Measurements from ENCODE around the gene KCNH4. TPM values are rescaled to one million over a fixed set of nuclear protein-coding genes. Genes with fewer than 3 reads are reported as not detected.
A peak's percentile ranks its signal among the peaks of the same experiment; 100 is the strongest.

Gene KCNH4
- total and polyA plus RNA-seq, 4 donors, result 0.30 to 2.1 (median 0.78) TPM

DNA sequence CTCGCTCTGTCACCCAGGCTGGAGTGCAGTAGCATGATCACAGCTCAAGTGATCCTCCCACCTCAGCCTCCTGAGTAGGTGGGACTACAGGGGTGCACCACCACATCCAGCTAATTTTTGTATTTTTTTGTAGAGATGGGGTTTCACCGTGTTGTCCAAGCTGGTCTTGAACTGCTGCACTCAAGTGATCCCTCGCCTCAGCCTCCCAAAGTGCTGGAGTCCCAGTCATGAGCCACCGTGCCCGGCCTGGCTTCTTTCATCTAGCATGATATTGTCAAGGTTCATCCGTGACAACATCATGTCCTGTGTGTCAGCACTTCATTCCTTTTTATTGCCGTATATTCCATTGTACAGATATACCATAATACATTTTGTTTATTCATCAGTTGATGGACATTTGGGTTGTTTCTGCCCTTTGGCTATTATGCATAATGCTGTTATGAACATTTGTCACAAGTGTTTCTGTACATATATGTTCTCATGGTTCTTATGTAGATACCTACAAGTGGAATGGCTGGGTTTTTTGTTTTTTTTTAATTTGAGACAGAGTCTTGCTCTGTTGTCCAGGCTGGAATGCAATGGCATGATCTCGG, 16.7 kb upstream of the KCNH4 start:
- H3K9me3 ChIP-seq (ENCODE audit: control insufficient read depth, insufficient read depth, low read length), result no peaks in the 10 kb centered on the region
- H3K4me1 ChIP-seq (ENCODE audit: control insufficient read depth, insufficient read depth, low read length), result peaks cover 35% of the 10 kb centered on the region
- peaks cover 20% of the 10 kb centered on the region for H3K36me3 ChIP-seq (ENCODE audit: control insufficient read depth, insufficient read depth, low read length)
- no peaks in the 10 kb centered on the region for H3K27me3 ChIP-seq (ENCODE audit: control insufficient read depth, insufficient read depth, low read length)
- WGBS (ENCODE audit: insufficient coverage), result 97% methylated on average over 5 of the region's 8 CpGs
- no peak for DNase-seq (ENCODE audit: low read depth in 4 of 6, low spot score in 6 of 6)
- H3K27ac ChIP-seq (ENCODE audit: low read depth, low read length), result no peak overlapping the region
- H3K4me3 ChIP-seq (ENCODE audit: low read depth, low read length), result no peak overlapping the region

DNA sequence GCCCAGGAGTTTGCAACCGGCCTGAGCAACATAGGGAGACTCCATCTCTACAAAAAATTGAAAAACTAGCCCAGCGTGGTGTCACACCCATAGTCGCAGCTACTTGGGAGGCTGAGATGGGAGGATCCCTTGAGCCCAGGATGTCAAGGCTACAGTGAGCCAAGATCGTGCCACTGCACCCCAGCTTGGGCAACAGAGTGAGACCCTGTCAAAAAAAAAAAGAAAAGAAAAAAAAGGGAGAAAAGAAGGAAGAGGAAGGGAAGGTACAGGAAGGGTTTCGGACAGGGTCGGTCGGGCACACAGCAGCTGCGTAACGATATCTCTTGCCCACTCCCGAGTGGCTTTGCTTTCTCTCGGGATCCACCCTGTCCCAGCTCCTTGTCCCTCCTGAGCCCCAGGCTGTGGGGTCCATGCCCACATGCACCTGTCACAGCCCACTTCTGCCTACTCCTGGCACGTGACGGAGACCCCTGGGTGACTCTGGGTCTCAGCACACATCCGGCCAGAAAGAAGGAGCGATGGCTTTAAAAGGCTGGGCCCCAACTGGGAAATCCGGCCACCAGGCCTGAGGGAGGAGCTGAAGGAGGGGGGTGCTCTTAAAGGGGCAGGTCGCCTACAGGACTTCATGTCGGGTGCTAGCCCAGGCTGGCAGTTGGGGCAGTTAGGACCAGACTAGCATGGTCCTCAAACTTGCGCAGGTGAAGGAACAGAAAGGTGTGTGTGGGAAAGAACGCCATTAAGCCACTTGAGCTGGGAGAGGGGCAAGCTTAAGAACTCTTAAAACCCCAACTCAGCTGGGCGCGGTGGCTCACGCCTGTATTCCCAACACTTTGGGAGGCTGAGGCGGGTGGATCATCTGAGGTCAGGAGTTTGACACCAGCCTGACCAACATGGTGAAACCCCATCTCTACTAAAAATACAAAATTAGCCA, 13.3 kb upstream of the KCNH4 start, which contains the start of gene GHDC:
GHDC (minus strand) TSS at position 526 of the 931 bp plus-strand sequence. CDS start 913 bp downstream, outside the sequence.
- WGBS (ENCODE audit: insufficient coverage), result 19% methylated on average over 18 of the region's 24 CpGs

DNA sequence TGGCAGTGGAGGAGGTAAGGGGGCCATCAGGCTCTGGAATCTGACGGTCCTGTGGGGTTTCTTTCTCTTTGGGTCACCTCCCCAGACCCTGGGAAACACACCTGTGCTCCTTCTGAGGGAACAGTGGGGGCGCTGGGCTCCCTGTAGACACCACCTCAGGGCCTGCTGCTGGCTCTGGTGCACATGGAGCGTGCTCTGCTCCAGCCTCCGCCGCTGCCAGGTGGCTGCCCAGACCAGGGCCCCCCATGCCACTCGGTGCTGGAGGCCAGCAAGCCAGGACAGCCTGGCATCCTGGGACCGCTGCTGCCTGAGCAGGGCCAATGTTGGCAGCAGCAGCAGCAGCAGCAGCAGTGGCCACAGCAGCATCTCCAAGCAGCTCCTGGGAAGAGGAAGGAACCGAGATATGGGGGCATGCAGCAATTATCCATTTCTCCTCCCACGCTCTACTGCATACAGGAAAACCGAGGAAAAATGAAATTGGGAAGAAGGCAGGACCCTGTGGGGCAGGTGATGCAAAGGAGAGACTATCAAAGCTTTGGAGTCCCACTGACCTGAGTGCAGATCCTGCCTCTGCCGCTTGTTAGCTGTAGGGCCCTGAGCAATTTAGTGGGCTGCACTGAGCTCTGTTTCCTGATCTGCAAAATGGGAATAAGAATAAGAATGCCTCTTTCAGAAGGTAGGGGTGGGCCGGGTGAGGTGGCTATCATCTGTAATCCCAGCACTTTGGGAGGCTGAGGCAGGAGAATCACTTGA, 12.4 kb upstream of the KCNH4 start:
- peaks cover 22% of the 10 kb centered on the region for H3K36me3 ChIP-seq (ENCODE audit: control insufficient read depth, insufficient read depth, low read length)
- no peaks in the 10 kb centered on the region for H3K9me3 ChIP-seq (ENCODE audit: control insufficient read depth, insufficient read depth, low read length)
- no peak for DNase-seq (ENCODE audit: low read depth in 4 of 6, low spot score in 6 of 6)
- H3K27me3 ChIP-seq (ENCODE audit: control insufficient read depth, insufficient read depth, low read length), result no peaks in the 10 kb centered on the region
- peaks cover 20% of the 10 kb centered on the region for H3K4me1 ChIP-seq (ENCODE audit: control insufficient read depth, insufficient read depth, low read length)
- H3K4me3 ChIP-seq (ENCODE audit: low read depth, low read length), result no peak overlapping the region
- no peak overlapping the region for H3K27ac ChIP-seq (ENCODE audit: low read depth, low read length)
- WGBS (ENCODE audit: insufficient coverage), result 89% methylated on average over 10 of the region's 12 CpGs

More for the DNA sequence above, 13.3 kb upstream of the KCNH4 start, which contains the start of gene GHDC:
- H3K36me3 ChIP-seq (ENCODE audit: control insufficient read depth, insufficient read depth, low read length), result peaks cover 22% of the 10 kb centered on the region
- H3K4me1 ChIP-seq (ENCODE audit: control insufficient read depth, insufficient read depth, low read length), result peaks cover 20% of the 10 kb centered on the region
- no peaks in the 10 kb centered on the region for H3K9me3 ChIP-seq (ENCODE audit: control insufficient read depth, insufficient read depth, low read length)
- H3K4me3 ChIP-seq (ENCODE audit: low read depth, low read length), result peak within 1 kb of the TSS; percentile 76
- H3K27ac ChIP-seq (ENCODE audit: low read depth, low read length), result no peak within 1 kb of the TSS
- no peaks in the 10 kb centered on the region for H3K27me3 ChIP-seq (ENCODE audit: control insufficient read depth, insufficient read depth, low read length)
- DNase-seq (ENCODE audit: low read depth in 4 of 6, low spot score in 6 of 6), result peak in 5 of 6 donors; percentile 75 to 96 (median 81)

DNA sequence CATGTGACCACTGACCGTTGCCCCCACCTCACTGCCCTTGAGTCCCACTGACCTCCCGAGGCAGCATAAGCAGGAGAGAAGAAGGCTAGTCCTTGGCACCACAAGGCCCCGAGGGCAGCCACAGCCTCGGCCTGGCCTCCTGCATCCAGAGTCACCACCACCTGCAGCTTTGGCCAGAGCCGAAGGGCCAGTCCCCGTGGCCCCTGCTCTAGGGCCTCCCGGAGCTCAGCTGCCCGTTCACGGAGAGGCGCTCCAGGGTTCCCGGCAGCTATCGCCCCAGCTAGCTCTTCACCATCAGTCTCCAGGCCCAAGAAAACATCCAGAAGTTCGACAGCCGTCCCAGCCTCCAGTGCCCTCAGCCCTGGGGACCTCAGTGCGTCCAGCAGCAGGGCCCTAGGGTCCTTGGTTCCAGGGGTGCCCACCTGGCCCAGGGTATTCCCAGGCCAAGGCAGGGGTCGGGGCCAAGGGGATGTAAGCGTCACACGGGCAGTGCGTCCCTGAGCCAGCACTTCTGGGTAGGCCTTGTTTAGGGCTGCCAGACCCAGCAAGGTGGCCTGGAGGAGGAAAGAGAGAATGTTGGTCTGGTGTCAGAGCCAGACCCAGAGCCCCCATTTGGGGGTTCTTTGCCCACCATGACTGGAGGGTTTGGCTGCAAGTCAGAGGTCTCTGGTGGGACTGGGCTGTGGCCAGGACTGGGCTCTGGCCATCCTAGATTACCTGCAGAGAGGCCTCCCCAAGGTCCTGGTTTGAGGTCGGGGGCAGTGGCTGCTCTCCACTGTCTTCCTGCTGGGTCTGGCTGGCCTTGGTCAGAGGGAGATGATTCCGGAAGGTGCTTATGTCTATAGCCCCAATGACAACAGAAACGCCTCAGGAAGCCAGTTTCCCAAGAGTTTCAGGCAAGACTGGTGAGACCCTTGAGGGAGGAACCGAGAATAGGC, 11.5 kb upstream of the KCNH4 start:
- Histone ChIP-seq H3K27ac (ENCODE audit: low read depth, low read length) (no peak overlapping the region), H3K9me3 (ENCODE audit: control insufficient read depth, insufficient read depth, low read length) (no peaks in the 10 kb centered on the region), H3K27me3 (ENCODE audit: control insufficient read depth, insufficient read depth, low read length) (no peaks in the 10 kb centered on the region), H3K4me1 (ENCODE audit: control insufficient read depth, insufficient read depth, low read length) (peaks cover 20% of the 10 kb centered on the region), H3K36me3 (ENCODE audit: control insufficient read depth, insufficient read depth, low read length) (peaks cover 22% of the 10 kb centered on the region), H3K4me3 (ENCODE audit: low read depth, low read length) (no peak overlapping the region)
- 89% methylated on average over 23 of the region's 23 CpGs for WGBS (ENCODE audit: insufficient coverage)
- DNase-seq (ENCODE audit: low read depth in 4 of 6, low spot score in 6 of 6), result no peak

DNA sequence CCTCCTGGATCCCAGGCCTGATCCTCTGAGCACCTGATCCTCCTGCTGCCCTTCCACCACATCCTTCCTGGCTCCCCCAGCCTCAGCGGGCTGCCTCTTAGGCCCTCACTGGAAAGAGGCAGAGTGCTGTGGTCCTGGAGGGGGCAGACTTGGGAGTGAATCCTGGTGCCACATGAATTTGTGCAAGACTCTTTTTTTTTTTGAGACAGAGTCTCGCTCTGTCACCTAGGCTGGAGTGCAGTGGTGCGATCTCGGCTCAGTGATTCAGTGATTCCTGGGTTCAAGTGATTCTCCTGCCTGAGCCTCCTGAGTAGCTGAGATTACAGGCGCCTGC, 10.3 kb upstream of the KCNH4 start:
- Histone ChIP-seq H3K4me3 (ENCODE audit: low read depth, low read length) (no peak overlapping the region), H3K9me3 (ENCODE audit: control insufficient read depth, insufficient read depth, low read length) (no peaks in the 10 kb centered on the region), H3K36me3 (ENCODE audit: control insufficient read depth, insufficient read depth, low read length) (peaks cover 22% of the 10 kb centered on the region), H3K4me1 (ENCODE audit: control insufficient read depth, insufficient read depth, low read length) (peaks cover 20% of the 10 kb centered on the region), H3K27ac (ENCODE audit: low read depth, low read length) (no peak overlapping the region), H3K27me3 (ENCODE audit: control insufficient read depth, insufficient read depth, low read length) (no peaks in the 10 kb centered on the region)
- DNase-seq (ENCODE audit: low read depth in 4 of 6, low spot score in 6 of 6), result no peak
- WGBS (ENCODE audit: insufficient coverage), result 97% methylated on average over 4 of the region's 5 CpGs

DNA sequence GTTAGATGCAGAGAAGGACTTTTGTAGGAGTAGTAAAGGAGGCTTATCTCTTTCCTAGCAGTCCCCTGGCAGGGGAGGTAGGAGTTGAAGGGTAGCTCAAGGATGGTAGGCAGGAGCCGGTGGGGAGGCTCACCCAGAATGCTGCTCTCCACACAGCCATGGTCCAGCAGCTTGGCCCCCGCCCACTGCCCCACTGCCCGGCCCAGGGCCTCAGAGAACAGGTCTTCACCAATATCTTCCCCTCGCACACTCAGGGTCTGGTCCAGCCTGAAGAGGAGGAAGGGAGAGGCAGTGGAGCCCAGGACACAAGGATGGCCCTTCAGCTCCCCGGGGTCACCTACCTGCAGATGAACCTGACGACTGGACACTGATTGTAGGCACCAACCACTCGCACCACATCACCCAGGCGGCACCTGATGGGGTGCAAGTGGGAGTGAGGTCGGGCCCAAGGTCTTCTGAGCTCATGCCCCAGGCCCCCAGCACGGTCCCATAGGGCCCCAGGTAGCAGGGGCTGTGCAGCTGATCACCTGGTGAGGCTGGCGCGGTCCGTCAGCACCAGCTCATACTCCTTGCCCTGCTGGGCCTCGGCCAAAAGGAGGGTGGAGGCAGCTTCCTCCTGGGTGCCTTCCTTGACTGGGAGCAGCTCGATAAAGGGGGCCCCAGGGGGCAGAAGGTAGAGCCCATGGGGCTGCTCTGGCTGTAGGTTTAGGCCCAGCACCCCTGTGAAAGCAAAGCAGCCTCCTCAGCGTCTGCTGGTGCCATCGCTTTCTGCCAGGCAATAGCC, 9.7 kb upstream of the KCNH4 start:
- WGBS (ENCODE audit: insufficient coverage), result 81% methylated on average over 12 of the region's 17 CpGs
- no peak overlapping the region for H3K27ac ChIP-seq (ENCODE audit: low read depth, low read length)

DNA sequence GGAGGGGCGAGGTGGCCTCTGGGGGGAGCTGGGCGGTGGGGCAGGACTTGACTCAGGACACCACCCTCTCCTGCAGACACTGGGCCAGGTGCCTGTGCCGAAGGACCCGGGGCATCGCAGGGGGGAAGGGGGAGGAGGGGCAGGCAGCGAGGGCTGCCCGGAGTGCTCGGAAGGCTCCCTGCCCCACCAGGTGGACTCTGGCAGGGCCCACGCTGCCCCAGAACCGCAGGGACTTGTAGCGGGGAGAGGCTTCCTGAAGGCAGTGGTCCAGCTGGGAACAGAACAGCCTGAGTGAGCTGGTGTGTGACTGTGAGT, 8.7 kb upstream of the KCNH4 start:
- Histone ChIP-seq H3K4me1 (ENCODE audit: control insufficient read depth, insufficient read depth, low read length) (peaks cover 18% of the 10 kb centered on the region), H3K9me3 (ENCODE audit: control insufficient read depth, insufficient read depth, low read length) (no peaks in the 10 kb centered on the region), H3K27me3 (ENCODE audit: control insufficient read depth, insufficient read depth, low read length) (no peaks in the 10 kb centered on the region), H3K4me3 (ENCODE audit: low read depth, low read length) (no peak overlapping the region), H3K27ac (ENCODE audit: low read depth, low read length) (no peak overlapping the region), H3K36me3 (ENCODE audit: control insufficient read depth, insufficient read depth, low read length) (peaks cover 22% of the 10 kb centered on the region)
- DNase-seq (ENCODE audit: low read depth in 4 of 6, low spot score in 6 of 6), result no peak
- 78% methylated on average over 10 of the region's 11 CpGs for WGBS (ENCODE audit: insufficient coverage)

More for the DNA sequence above, 9.7 kb upstream of the KCNH4 start:
- DNase-seq (ENCODE audit: low read depth in 4 of 6, low spot score in 6 of 6), result no peak
- Histone ChIP-seq H3K4me3 (ENCODE audit: low read depth, low read length) (no peak overlapping the region), H3K27me3 (ENCODE audit: control insufficient read depth, insufficient read depth, low read length) (no peaks in the 10 kb centered on the region), H3K4me1 (ENCODE audit: control insufficient read depth, insufficient read depth, low read length) (peaks cover 20% of the 10 kb centered on the region), H3K9me3 (ENCODE audit: control insufficient read depth, insufficient read depth, low read length) (no peaks in the 10 kb centered on the region), H3K36me3 (ENCODE audit: control insufficient read depth, insufficient read depth, low read length) (peaks cover 22% of the 10 kb centered on the region)

DNA sequence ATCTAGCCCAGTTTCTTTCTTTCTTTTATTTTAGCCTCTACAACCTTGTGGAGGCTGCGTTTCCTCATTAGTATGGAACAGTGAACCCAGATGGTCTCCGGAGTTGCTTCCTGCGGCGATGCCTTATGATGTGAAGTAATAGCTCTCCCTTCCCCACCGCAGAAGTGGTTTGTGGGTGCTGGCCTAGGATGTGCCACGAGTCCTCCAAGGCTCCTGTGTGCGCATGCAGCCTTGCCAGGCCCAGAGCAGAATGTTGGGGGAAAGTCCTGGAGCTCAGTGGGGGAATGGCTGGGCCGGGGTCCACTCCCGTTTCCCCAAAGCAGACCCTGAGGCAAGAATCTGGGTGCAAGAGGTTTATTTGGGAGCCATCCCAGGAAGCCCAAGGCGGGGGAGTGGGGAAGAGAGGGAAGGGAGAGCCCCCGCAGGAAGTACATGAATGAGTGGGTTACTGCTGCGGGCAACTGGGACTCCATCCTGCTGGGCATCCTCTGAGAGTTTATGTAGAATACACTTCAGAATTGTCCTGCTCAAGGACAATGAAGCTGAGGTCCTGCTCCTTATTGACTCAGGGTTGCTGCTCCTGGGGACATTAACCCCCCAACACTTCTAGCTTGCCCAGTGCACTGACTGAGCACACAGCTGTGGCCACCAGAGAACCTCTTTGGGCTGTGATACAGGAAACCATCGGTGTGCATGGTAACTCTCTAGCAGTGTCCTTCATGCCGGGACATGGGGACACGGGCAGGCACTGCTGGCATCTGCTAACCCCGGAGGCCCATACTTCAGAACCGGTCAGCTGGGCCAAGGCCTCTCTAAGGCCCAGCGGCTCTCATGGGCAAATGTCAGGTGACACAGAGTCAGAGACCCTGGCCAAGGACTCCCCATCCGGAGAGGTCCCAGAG, 8.1 kb upstream of the KCNH4 start:
- peaks cover 17% of the 10 kb centered on the region for H3K4me1 ChIP-seq (ENCODE audit: control insufficient read depth, insufficient read depth, low read length)
- H3K27me3 ChIP-seq (ENCODE audit: control insufficient read depth, insufficient read depth, low read length), result no peaks in the 10 kb centered on the region
- H3K36me3 ChIP-seq (ENCODE audit: control insufficient read depth, insufficient read depth, low read length), result peaks cover 22% of the 10 kb centered on the region
- no peak overlapping the region for H3K27ac ChIP-seq (ENCODE audit: low read depth, low read length)
- H3K9me3 ChIP-seq (ENCODE audit: control insufficient read depth, insufficient read depth, low read length), result no peaks in the 10 kb centered on the region
- peak in 1 of 6 donors; percentile 35 for DNase-seq (ENCODE audit: low read depth in 4 of 6, low spot score in 6 of 6)
- no peak overlapping the region for H3K4me3 ChIP-seq (ENCODE audit: low read depth, low read length)
- WGBS (ENCODE audit: insufficient coverage), result 81% methylated on average over 14 of the region's 19 CpGs

All from spinal cord (tissue), 10 donors.